ENCODE results near the gene PXMP4.

Gene PXMP4

GRCh38 chr20:33672426-33673113 is 47.5 kb downstream of the PXMP4 start:
- TF ChIP-seq CTCF (conservative IDR thresholded peaks at IDR 0.05; ENCODE audit: low read depth, low read length): no peak
- peak overlapping the region; percentile 72 for H3K4me3 ChIP-seq (ENCODE audit: low read depth, low read length)
- DNase-seq (ENCODE audit: low read depth): peak; percentile 60

- no peak for DNase-seq (ENCODE audit: low read depth)
- H3K4me3 ChIP-seq (ENCODE audit: low read depth, low read length): peak overlapping the region; percentile 72
These were observed 48.4 kb downstream of the PXMP4 start for GRCh38 chr20:33671573-33672288.

GRCh38 chr20:33670715-33671499 is 49.2 kb downstream of the PXMP4 start:
- no peak for TF ChIP-seq CTCF (conservative IDR thresholded peaks at IDR 0.05; ENCODE audit: low read depth, low read length)
- no peak overlapping the region for H3K4me3 ChIP-seq (ENCODE audit: low read depth, low read length)
- no peak for DNase-seq (ENCODE audit: low read depth)

More at GRCh38 chr20:33671573-33672288, 48.4 kb downstream of the PXMP4 start:
- no peak for TF ChIP-seq CTCF (conservative IDR thresholded peaks at IDR 0.05; ENCODE audit: low read depth, low read length)

- no peak for TF ChIP-seq CTCF (conservative IDR thresholded peaks at IDR 0.05; ENCODE audit: low read depth, low read length)
- no peak for DNase-seq (ENCODE audit: low read depth)
- no peak overlapping the region for H3K4me3 ChIP-seq (ENCODE audit: low read depth, low read length)
These were observed 50.1 kb downstream of the PXMP4 start for GRCh38 chr20:33669873-33670640.

GRCh38 chr20:33669224-33669623 is 50.9 kb downstream of the PXMP4 start:
- TF ChIP-seq CTCF (conservative IDR thresholded peaks at IDR 0.05; ENCODE audit: low read depth, low read length): no peak
- H3K4me3 ChIP-seq (ENCODE audit: low read depth, low read length): no peak overlapping the region
- no peak for DNase-seq (ENCODE audit: low read depth)

- no peak for TF ChIP-seq CTCF (conservative IDR thresholded peaks at IDR 0.05; ENCODE audit: low read depth, low read length)
- no peak overlapping the region for H3K4me3 ChIP-seq (ENCODE audit: low read depth, low read length)
- DNase-seq (ENCODE audit: low read depth): no peak
These were observed 51.5 kb downstream of the PXMP4 start for GRCh38 chr20:33668466-33669155.

All from choroid plexus epithelial cell (primary cell).